Stimulated activated CD4-positive, alpha-beta T cell treated with anti-CD3 and anti-CD28 coated beads, Interleukin-12 subunit alpha, Interleukin-12 subunit beta, amount 100 ng/mL, for 24 hours (primary cell): ENCODE data around the gene MOSPD3.

ENCODE experiments used
- DNase-seq, 2 experiments: peaks; one replicate each; pipeline ENCODE4 v3.0.0-alpha.2; 2020; ENCODE audit warnings: low read depth in 2 of 2

The MOSPD3 gene

GRCh38 chr7:100591596-100591995, 20.7 kb upstream of the MOSPD3 start:
- no peak for DNase-seq

GRCh38 chr7:100595188-100595587, 17.2 kb upstream of the MOSPD3 start:
- DNase-seq = no peak

- no peak for DNase-seq
Measured at GRCh38 chr7:100598425-100598824, 13.9 kb upstream of the MOSPD3 start.

GRCh38 chr7:100599911-100600729, 12.2 kb upstream of the MOSPD3 start:
- no peak for DNase-seq

- DNase-seq = no peak
Measured at GRCh38 chr7:100600730-100601038, 11.7 kb upstream of the MOSPD3 start.

- no peak for DNase-seq
Measured at GRCh38 chr7:100602889-100603725, 9.2 kb upstream of the MOSPD3 start.

- DNase-seq = no peak
Measured at GRCh38 chr7:100603726-100604027, 8.7 kb upstream of the MOSPD3 start.

GRCh38 chr7:100604028-100604975, 8.0 kb upstream of the MOSPD3 start:
- DNase-seq = peak in 1 of 2 experiments; percentile 63

- peak in 1 of 2 experiments; percentile 46 for DNase-seq
Measured at GRCh38 chr7:100604976-100605911, 7.1 kb upstream of the MOSPD3 start.

GRCh38 chr7:100606313-100606712, 6.0 kb upstream of the MOSPD3 start:
- no peak for DNase-seq

GRCh38 chr7:100607111-100607510, 5.2 kb upstream of the MOSPD3 start:
- no peak for DNase-seq

GRCh38 chr7:100609958-100610357, 2.4 kb upstream of the MOSPD3 start:
- DNase-seq = no peak

- DNase-seq = no peak
Measured at GRCh38 chr7:100612730-100613390, 520 bp downstream of the MOSPD3 start.

GRCh38 chr7:100613412-100614175, 1.3 kb downstream of the MOSPD3 start:
- no peak for DNase-seq

- DNase-seq = no peak
Measured at GRCh38 chr7:100614308-100614861, 2.0 kb downstream of the MOSPD3 start.

- no peak for DNase-seq
Measured at GRCh38 chr7:100620239-100620638, 7.9 kb downstream of the MOSPD3 start.

GRCh38 chr7:100620804-100621203, 8.5 kb downstream of the MOSPD3 start:
- no peak for DNase-seq

GRCh38 chr7:100621554-100621953, 9.2 kb downstream of the MOSPD3 start:
- no peak for DNase-seq
